ENCODE results near the gene TRAPPC12.
A peak's percentile ranks its signal among the peaks of the same experiment; 100 is the strongest.
"Not testable (repeated sequence)": the region's sequence is repeated elsewhere in the genome, so short reads cannot be mapped to it uniquely, and the experiment has no call there.

The TRAPPC12 gene

GRCh38 chr2:3379647-3380534 lies at the start of gene TRAPPC12:
TSS of gene TRAPPC12 (plus strand) at chr2:3379694. CDS start at chr2:3387624, 7,930 bp downstream.
- peak; percentile 92 for DNase-seq

- no peak for DNase-seq
These were observed 47.4 kb upstream of the TRAPPC12 start for GRCh38 chr2:3332133-3332532.

- DNase-seq = no peak
These were observed 44.8 kb upstream of the TRAPPC12 start for GRCh38 chr2:3334392-3335345.

GRCh38 chr2:3336844-3337243 lies 42.6 kb upstream of the TRAPPC12 start:
- no peak for DNase-seq

GRCh38 chr2:3338340-3338739 lies 41.2 kb upstream of the TRAPPC12 start:
- no peak for DNase-seq

- no peak for DNase-seq
These were observed 39.4 kb upstream of the TRAPPC12 start for GRCh38 chr2:3340144-3340543.

- no peak for DNase-seq
These were observed 38.2 kb upstream of the TRAPPC12 start for GRCh38 chr2:3341336-3341735.

- no peak for DNase-seq
These were observed 37.2 kb upstream of the TRAPPC12 start for GRCh38 chr2:3342324-3342723.

GRCh38 chr2:3343012-3343411 lies 36.5 kb upstream of the TRAPPC12 start:
- no peak for DNase-seq

GRCh38 chr2:3344897-3345296 lies 34.6 kb upstream of the TRAPPC12 start:
- no peak for DNase-seq

- DNase-seq = no peak
These were observed 33.9 kb upstream of the TRAPPC12 start for GRCh38 chr2:3345621-3346020.

- DNase-seq = no peak
These were observed 30.7 kb upstream of the TRAPPC12 start for GRCh38 chr2:3348767-3349166.

- DNase-seq = no peak
These were observed 30.2 kb upstream of the TRAPPC12 start for GRCh38 chr2:3349211-3349693.

GRCh38 chr2:3354986-3355385 lies 24.5 kb upstream of the TRAPPC12 start:
- no peak for DNase-seq

- DNase-seq = no peak
These were observed 23.4 kb upstream of the TRAPPC12 start for GRCh38 chr2:3355951-3356569.

GRCh38 chr2:3356799-3357198 lies 22.7 kb upstream of the TRAPPC12 start:
- no peak for DNase-seq

GRCh38 chr2:3357446-3357845 lies 22.0 kb upstream of the TRAPPC12 start:
- not testable (repeated sequence) for DNase-seq

GRCh38 chr2:3357926-3358325 lies 21.6 kb upstream of the TRAPPC12 start:
- DNase-seq = no peak

- no peak for DNase-seq
These were observed 17.7 kb upstream of the TRAPPC12 start for GRCh38 chr2:3361518-3362389.

- DNase-seq = no peak
These were observed 14.3 kb upstream of the TRAPPC12 start for GRCh38 chr2:3365219-3365618.

GRCh38 chr2:3368261-3368722 lies 11.2 kb upstream of the TRAPPC12 start:
- no peak for DNase-seq
